Parathyroid adenoma (tissue), 2 donors: ENCODE measurements around the gene SPRR4.

ENCODE experiments used
- H2AFZ ChIP-seq: fragments of 300-600 bp; sonication (generic); one replicate; pipeline ENCODE4 v1.7.0; 2017; ENCODE audit warnings: antibody characterized with exemption, mild to moderate bottlenecking
- H3K27ac ChIP-seq: fragments of 300-600 bp; sonication (generic); one replicate; pipeline ENCODE4 v1.7.0; 2017
- H3K27me3 ChIP-seq: fragments of 300-600 bp; sonication (generic); one replicate; pipeline ENCODE4 v1.7.0; 2017; ENCODE audit warnings: low read length; ENCODE audit not compliant: control insufficient read depth, insufficient read depth
- H3K36me3 ChIP-seq: fragments of 300-600 bp; sonication (generic); one replicate; pipeline ENCODE4 v1.7.0; 2017; ENCODE audit warnings: low read length; ENCODE audit not compliant: control insufficient read depth, insufficient read depth
- H3K4me1 ChIP-seq: fragments of 300-600 bp; sonication (generic); one replicate; pipeline ENCODE4 v1.7.0; 2017; ENCODE audit warnings: control low read depth
- H3K4me2 ChIP-seq: fragments of 300-600 bp; sonication (generic); one replicate; pipeline ENCODE4 v1.7.0; 2017; ENCODE audit warnings: low read length
- H3K4me3 ChIP-seq: fragments of 300-600 bp; sonication (generic); one replicate; pipeline ENCODE4 v1.7.0; 2017; ENCODE audit warnings: low read depth, low read length
- H3K79me2 ChIP-seq: fragments of 300-600 bp; sonication (generic); one replicate; pipeline ENCODE4 v1.7.0; 2017; ENCODE audit warnings: control low read depth
- H3K9ac ChIP-seq: fragments of 300-600 bp; sonication (generic); one replicate; pipeline ENCODE4 v1.7.0; 2017; ENCODE audit warnings: mild to moderate bottlenecking
- H3K9me3 ChIP-seq: fragments of 300-600 bp; sonication (generic); one replicate; pipeline ENCODE4 v1.7.0; 2017; ENCODE audit warnings: low read length; ENCODE audit not compliant: control insufficient read depth
- TF ChIP-seq, protein P1 (sequence below): fragments of 300-600 bp; sonication (generic); IDR thresholded peaks from one replicate; pipeline ENCODE4 v1.7.0; 2017; ENCODE audit warnings: antibody characterized with exemption, mild to moderate bottlenecking
- donor health status: primary hyperparathyroidism.

Gene SPRR4

DNA sequence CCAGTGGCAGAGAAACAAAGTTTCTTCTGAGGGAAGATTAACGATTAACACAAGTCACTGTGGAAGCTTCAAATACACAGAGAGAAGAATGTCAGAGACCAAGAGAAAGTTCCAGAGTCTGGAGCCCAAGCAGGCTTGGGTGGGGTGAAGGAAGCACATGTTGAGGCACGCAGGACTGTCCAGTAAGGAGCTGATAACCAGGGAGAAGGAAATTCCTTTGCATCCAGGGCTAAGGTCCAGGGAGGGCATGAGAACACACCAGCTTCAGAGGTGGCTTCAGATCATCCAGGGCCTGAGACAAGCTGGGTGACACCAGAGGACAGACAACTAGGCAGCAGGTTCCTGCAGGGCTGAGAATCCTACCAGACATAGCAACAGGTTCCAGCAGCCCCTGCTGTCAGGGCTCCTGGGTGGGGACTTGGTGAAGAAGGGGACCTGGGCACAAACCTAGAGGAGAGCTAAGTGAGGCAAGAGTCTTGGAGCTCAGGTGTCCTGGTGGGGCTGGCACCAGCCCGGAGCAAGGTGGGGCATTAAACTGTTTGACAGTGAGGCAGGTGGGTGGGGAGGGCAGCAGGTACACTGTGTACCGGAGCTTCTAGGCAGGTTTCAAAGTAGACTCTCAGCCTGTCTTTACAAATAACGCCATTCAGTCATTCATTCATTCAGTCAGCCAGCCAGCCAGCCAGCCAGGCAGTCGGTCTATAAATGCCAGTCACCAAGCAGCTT lies 10.9 kb downstream of the SPRR4 start:
- H3K4me2 ChIP-seq, result no peak overlapping the region
- H3K9ac ChIP-seq, result no peak overlapping the region
- H3K4me3 ChIP-seq, result no peak overlapping the region
- no peak overlapping the region for H3K27ac ChIP-seq
- H3K79me2 ChIP-seq, result no peaks in the 10 kb centered on the region
- H3K9me3 ChIP-seq, result no peaks in the 10 kb centered on the region
- TF ChIP-seq, protein P1, sequence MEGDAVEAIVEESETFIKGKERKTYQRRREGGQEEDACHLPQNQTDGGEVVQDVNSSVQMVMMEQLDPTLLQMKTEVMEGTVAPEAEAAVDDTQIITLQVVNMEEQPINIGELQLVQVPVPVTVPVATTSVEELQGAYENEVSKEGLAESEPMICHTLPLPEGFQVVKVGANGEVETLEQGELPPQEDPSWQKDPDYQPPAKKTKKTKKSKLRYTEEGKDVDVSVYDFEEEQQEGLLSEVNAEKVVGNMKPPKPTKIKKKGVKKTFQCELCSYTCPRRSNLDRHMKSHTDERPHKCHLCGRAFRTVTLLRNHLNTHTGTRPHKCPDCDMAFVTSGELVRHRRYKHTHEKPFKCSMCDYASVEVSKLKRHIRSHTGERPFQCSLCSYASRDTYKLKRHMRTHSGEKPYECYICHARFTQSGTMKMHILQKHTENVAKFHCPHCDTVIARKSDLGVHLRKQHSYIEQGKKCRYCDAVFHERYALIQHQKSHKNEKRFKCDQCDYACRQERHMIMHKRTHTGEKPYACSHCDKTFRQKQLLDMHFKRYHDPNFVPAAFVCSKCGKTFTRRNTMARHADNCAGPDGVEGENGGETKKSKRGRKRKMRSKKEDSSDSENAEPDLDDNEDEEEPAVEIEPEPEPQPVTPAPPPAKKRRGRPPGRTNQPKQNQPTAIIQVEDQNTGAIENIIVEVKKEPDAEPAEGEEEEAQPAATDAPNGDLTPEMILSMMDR, result no peak
- no peaks in the 10 kb centered on the region for H3K27me3 ChIP-seq
- H3K36me3 ChIP-seq, result no peaks in the 10 kb centered on the region
- H3K4me1 ChIP-seq, result no peaks in the 10 kb centered on the region
- no peak overlapping the region for H2AFZ ChIP-seq

DNA sequence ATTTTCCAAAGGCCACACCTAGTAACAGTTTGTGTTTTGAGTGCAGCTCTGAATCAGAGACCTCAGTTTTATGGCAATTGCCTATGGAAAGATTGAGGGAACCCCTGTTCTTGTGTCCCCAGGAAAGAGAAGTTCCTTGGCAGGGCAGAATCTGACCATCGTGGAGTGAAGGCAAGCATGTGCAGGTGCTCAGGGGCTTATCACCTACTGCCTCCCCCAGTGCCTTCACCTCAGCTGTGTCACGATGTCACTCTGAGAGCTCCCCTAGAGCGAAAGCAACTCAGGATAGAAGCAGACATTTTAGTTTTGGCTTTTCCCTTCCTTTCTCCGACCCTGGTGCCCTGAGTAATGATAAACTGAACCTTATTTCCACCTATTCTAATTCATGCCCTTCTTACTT lies 11.6 kb downstream of the SPRR4 start:
- no peak overlapping the region for H3K4me2 ChIP-seq
- H3K9ac ChIP-seq, result no peak overlapping the region
- H3K27ac ChIP-seq, result no peak overlapping the region
- no peak overlapping the region for H3K4me3 ChIP-seq
- H3K9me3 ChIP-seq, result no peaks in the 10 kb centered on the region
- no peaks in the 10 kb centered on the region for H3K27me3 ChIP-seq
- H2AFZ ChIP-seq, result no peak overlapping the region
- TF ChIP-seq, protein P1, result no peak
- H3K79me2 ChIP-seq, result no peaks in the 10 kb centered on the region
- no peaks in the 10 kb centered on the region for H3K36me3 ChIP-seq
- H3K4me1 ChIP-seq, result no peaks in the 10 kb centered on the region

DNA sequence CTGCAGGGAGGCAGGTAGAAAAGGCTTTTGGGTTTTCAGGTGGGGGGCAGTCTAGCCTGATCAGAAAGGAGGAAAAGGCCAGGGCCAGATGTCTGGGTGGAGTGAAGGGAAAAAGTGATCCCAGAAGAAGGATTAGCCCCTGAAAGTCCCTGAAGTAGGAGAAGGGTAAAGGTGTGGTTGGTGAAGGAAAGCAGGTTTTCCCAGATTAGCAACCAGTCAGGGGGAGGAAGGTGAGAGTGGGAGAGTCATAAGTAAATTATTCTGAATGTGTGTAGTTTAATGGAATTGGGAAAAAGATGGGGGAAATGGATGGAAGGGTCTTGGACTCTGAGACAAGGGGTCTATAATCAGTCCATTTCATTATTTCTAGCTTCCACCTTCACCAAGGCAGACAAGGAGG lies 12.8 kb downstream of the SPRR4 start:
- H3K27ac ChIP-seq, result no peak overlapping the region
- no peak overlapping the region for H3K4me3 ChIP-seq
- TF ChIP-seq, protein P1, result no peak

DNA sequence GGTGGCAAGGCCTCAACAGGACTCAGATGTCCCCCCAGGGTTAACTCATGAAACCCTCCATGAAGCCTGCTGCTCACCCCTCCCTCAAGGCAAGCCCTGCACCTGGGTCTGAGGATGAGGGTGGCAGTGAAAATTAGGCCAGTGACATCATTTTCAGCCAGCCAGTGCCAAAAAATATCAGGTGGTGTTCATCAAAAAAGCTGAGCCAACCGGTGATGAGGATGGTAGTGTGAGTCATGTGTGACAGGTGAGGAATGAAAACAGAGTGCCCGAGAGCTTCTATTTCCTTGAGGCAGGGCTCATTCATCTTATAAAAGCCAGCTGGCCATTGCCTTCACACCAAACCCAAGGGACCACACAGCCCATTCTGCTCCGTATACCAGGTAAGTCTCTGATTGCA lies 13.3 kb downstream of the SPRR4 start, which contains the start of gene SPRR1A:
SPRR1A (plus strand) TSS at position 339 of the 400 bp plus-strand sequence. CDS start 1,150 bp downstream, outside the sequence.
- Histone ChIP-seq H3K79me2 (no peaks in the 10 kb centered on the region), H3K9ac (no peak within 1 kb of the TSS), H3K4me2 (no peak within 1 kb of the TSS), H3K27me3 (no peaks in the 10 kb centered on the region), H3K36me3 (no peaks in the 10 kb centered on the region), H3K9me3 (no peaks in the 10 kb centered on the region), H3K4me3 (no peak within 1 kb of the TSS), H2AFZ (no peak within 1 kb of the TSS), H3K4me1 (no peaks in the 10 kb centered on the region), H3K27ac (no peak within 1 kb of the TSS)
- TF ChIP-seq, protein P1, result no peak

More for the DNA sequence above, 12.8 kb downstream of the SPRR4 start:
- H3K4me2 ChIP-seq, result no peak overlapping the region
- H2AFZ ChIP-seq, result no peak overlapping the region
- H3K9me3 ChIP-seq, result no peaks in the 10 kb centered on the region
- no peaks in the 10 kb centered on the region for H3K27me3 ChIP-seq
- no peak overlapping the region for H3K9ac ChIP-seq
- H3K4me1 ChIP-seq, result no peaks in the 10 kb centered on the region
- no peaks in the 10 kb centered on the region for H3K36me3 ChIP-seq
- H3K79me2 ChIP-seq, result no peaks in the 10 kb centered on the region

DNA sequence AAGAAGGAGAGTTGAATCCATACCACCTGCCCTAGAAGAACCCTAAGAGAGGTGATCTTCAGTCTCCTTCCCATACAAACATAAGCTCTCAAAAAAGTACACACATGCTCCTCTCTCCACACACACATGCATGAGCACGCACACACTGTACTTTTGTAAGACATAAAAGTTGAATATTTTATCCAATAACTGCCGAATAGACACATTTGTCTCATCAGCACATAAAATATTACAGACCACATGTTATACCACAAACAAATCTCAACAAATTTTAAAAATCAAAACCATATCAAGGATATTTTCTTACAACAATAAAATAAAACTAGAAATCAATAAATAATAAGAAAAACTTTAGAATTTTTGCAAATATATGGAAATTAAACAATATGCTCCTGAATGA lies 16.1 kb downstream of the SPRR4 start:
- H3K27ac ChIP-seq, result no peak overlapping the region
- no peaks in the 10 kb centered on the region for H3K27me3 ChIP-seq
- TF ChIP-seq, protein P1, result no peak
- no peak overlapping the region for H3K4me3 ChIP-seq
- no peaks in the 10 kb centered on the region for H3K4me1 ChIP-seq
- H3K9me3 ChIP-seq, result no peaks in the 10 kb centered on the region
- H3K9ac ChIP-seq, result no peak overlapping the region
- no peak overlapping the region for H2AFZ ChIP-seq
- no peaks in the 10 kb centered on the region for H3K79me2 ChIP-seq
- H3K36me3 ChIP-seq, result no peaks in the 10 kb centered on the region
- no peak overlapping the region for H3K4me2 ChIP-seq
